ENCODE measurements around the gene RCHY1.

DNA sequence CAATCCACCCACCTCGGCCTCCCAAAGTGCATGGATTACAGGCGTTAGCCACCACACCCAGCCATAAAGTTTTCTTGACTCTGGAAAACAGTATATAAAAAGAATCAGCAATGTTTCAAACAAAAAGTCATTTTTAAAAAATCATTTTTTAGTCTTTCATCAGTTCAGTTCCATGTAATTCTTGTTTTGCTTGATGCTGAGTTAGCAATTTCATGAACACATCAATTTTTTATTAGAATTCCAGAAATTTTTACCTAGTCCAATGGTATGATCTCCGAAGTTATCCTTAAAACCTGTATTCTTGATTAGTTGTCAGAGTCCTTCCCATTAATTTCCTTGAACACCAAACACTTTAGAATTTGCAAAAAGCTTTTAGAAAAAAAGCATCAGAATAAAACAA is 56.8 kb downstream of the RCHY1 start:
- TF ChIP-seq, protein P1, sequence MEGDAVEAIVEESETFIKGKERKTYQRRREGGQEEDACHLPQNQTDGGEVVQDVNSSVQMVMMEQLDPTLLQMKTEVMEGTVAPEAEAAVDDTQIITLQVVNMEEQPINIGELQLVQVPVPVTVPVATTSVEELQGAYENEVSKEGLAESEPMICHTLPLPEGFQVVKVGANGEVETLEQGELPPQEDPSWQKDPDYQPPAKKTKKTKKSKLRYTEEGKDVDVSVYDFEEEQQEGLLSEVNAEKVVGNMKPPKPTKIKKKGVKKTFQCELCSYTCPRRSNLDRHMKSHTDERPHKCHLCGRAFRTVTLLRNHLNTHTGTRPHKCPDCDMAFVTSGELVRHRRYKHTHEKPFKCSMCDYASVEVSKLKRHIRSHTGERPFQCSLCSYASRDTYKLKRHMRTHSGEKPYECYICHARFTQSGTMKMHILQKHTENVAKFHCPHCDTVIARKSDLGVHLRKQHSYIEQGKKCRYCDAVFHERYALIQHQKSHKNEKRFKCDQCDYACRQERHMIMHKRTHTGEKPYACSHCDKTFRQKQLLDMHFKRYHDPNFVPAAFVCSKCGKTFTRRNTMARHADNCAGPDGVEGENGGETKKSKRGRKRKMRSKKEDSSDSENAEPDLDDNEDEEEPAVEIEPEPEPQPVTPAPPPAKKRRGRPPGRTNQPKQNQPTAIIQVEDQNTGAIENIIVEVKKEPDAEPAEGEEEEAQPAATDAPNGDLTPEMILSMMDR (IDR thresholded peaks at IDR 0.05), result no peak
- TF ChIP-seq POLR2A (IDR thresholded peaks at IDR 0.05), result no peak
